ENCODE results near the gene RCOR2. TPM values are rescaled to one million over a fixed set of nuclear protein-coding genes. Genes with fewer than 3 reads are reported as not detected.

RCOR2 gene
- total RNA-seq, 2 experiments from 2014 or later: 0.55 to 0.60 TPM

DNA sequence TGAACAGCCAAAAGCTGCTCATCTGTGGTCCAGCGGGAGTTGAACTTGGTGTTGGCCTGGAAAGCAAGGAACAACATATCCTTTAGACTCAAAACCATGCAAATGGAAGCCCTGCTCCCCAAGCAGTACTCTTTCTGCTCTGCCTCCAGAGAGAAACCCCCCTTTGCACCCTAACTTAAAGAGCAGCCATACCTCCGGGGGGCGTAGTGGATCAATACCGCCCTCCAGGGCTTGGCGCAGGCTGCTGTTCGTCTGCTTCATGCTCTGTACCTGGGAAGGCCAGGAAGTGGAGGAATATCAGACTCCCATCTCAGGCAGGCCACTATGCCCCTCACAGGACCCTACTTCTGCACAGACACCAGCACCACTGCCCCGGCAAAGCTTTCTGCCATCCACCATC is 4.3 kb downstream of the RCOR2 start:
- ATAC-seq: no peak
- DNase-seq: no peak
- Mint-ChIP-seq H3K27me3 (ENCODE audit: low read depth) (peaks cover 8% of the 10 kb centered on the region), H3K4me1 (ENCODE audit: low read depth) (peaks cover 8% of the 10 kb centered on the region), H3K27ac (no peak overlapping the region), H3K4me3 (no peak overlapping the region), H3K9me3 (ENCODE audit: insufficient read depth) (no peaks in the 10 kb centered on the region), H3K36me3 (ENCODE audit: low read depth) (peaks cover 5% of the 10 kb centered on the region)
- ChIA-PET POLR2A (no interaction called here), CTCF (interaction anchor here (1.0 to 2.2 kb wide), 2 partner anchors 74 to 76 kb away, joined by 3 to 10 read pairs; partner anchors contain the start of gene MARK2)

GRCh38 chr11:63911876-63912275 is 5.1 kb downstream of the RCOR2 start:
- ATAC-seq: no peak
- Mint-ChIP-seq H3K36me3 (ENCODE audit: low read depth) (peaks cover 8% of the 10 kb centered on the region), H3K9me3 (ENCODE audit: insufficient read depth) (no peaks in the 10 kb centered on the region), H3K27ac (no peak overlapping the region), H3K4me1 (ENCODE audit: low read depth) (peaks cover 5% of the 10 kb centered on the region), H3K27me3 (ENCODE audit: low read depth) (peaks cover 6% of the 10 kb centered on the region), H3K4me3 (no peak overlapping the region)
- ChIA-PET POLR2A (no interaction called here), CTCF (interaction anchor here (1.0 to 2.2 kb wide), 3 partner anchors 73 to 75 kb away, joined by 3 to 10 read pairs (median 4); partner anchors contain the start of gene MARK2)
- no peak for DNase-seq

DNA sequence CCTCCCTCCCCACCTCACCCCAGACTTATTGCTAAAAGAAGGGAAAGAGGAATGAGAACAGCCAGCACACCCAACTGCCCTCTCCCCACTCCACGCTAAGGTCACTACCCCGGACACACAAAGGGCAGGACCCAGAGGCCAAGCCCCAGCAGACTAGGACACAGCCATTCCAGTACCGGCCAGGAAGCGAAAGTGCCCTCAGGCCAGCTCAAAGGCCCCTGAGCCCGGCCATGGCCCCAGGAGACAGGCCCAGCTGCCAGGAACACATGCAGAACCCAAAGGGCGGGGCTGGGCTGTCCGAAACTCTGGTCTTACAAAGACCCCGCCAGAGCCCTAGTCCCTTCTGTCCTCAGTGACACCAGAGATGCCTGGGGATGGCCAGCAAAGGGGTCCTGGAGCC is 5.5 kb downstream of the RCOR2 start:
- CTCF ChIA-PET: interaction anchor here (1.2 to 1.4 kb wide), 2 partner anchors 34 to 74 kb away, joined by 3 to 4 read pairs; no protein-coding TSS in a partner anchor
- ATAC-seq (no peak), DNase-seq (no peak)
- Mint-ChIP-seq H3K36me3 (ENCODE audit: low read depth) (peaks cover 10% of the 10 kb centered on the region), H3K4me1 (ENCODE audit: low read depth) (peaks cover 6% of the 10 kb centered on the region), H3K27ac (no peak overlapping the region), H3K4me3 (no peak overlapping the region), H3K9me3 (ENCODE audit: insufficient read depth) (no peaks in the 10 kb centered on the region), H3K27me3 (ENCODE audit: low read depth) (peaks cover 5% of the 10 kb centered on the region)
- POLR2A ChIA-PET: interaction anchor here (0.7 kb wide), 1 partner anchor 63 kb away, joined by 3 read pairs; the partner anchor contains the start of gene COX8A

- CTCF ChIA-PET: interaction anchor here (1.2 to 1.9 kb wide), 3 partner anchors 11 to 73 kb away, joined by 3 to 4 read pairs (median 3); no protein-coding TSS in a partner anchor
- H3K27ac Mint-ChIP-seq: no peak overlapping the region
- DNase-seq: no peak
- POLR2A ChIA-PET: no interaction called here
- peaks cover 2% of the 10 kb centered on the region for H3K27me3 Mint-ChIP-seq (ENCODE audit: low read depth)
- peaks cover 14% of the 10 kb centered on the region for H3K36me3 Mint-ChIP-seq (ENCODE audit: low read depth)
- no peaks in the 10 kb centered on the region for H3K9me3 Mint-ChIP-seq (ENCODE audit: insufficient read depth)
- no peak for ATAC-seq
- no peak overlapping the region for H3K4me3 Mint-ChIP-seq
- peaks cover 3% of the 10 kb centered on the region for H3K4me1 Mint-ChIP-seq (ENCODE audit: low read depth)
Observed at GRCh38 chr11:63910675-63911074, 6.3 kb downstream of the RCOR2 start.

- ChIA-PET POLR2A (interaction anchor here (0.6 kb wide), 1 partner anchor 68 kb away, joined by 3 read pairs; no protein-coding TSS in a partner anchor), CTCF (interaction anchor here (1.2 to 1.9 kb wide), 2 partner anchors 10 to 36 kb away, joined by 3 read pairs; no protein-coding TSS in a partner anchor)
- no peak for ATAC-seq
- Mint-ChIP-seq H3K27me3 (ENCODE audit: low read depth) (no peaks in the 10 kb centered on the region), H3K27ac (peak overlapping the region; percentile 28), H3K4me3 (no peak overlapping the region), H3K4me1 (ENCODE audit: low read depth) (peaks cover 3% of the 10 kb centered on the region), H3K9me3 (ENCODE audit: insufficient read depth) (no peaks in the 10 kb centered on the region), H3K36me3 (ENCODE audit: low read depth) (peaks cover 21% of the 10 kb centered on the region)
- DNase-seq: no peak
Observed at GRCh38 chr11:63909591-63910506, 7.1 kb downstream of the RCOR2 start.

DNA sequence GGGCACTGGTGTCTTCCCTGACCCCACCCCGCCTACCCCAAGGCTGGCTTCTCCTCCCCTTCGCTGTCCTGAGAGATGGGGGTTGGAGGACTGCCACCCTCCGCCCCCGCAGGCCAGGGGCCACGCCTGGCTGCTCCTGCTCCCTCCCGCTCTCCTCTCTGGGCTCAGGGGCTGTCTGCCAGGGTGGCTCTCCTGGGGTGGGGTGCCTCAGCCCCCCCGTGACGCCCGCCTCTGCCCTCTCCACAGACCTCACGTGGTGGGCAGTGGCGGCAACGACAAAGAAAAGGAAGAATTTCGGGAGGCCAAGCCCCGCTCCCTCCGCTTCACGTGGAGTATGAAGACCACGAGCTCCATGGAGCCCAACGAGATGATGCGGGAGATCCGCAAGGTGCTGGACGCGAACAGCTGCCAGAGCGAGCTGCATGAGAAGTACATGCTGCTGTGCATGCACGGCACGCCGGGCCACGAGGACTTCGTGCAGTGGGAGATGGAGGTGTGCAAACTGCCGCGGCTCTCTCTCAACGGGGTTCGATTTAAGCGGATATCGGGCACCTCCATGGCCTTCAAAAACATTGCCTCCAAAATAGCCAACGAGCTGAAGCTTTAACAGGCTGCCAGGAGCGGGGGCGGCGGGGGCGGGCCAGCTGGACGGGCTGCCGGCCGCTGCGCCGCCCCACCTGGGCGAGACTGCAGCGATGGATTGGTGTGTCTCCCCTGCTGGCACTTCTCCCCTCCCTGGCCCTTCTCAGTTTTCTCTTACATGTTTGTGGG is 8.1 kb downstream of the RCOR2 start:
- H3K9me3 Mint-ChIP-seq (ENCODE audit: insufficient read depth): no peaks in the 10 kb centered on the region
- peaks cover 3% of the 10 kb centered on the region for H3K4me1 Mint-ChIP-seq (ENCODE audit: low read depth)
- H3K4me3 Mint-ChIP-seq: no peak overlapping the region
- CTCF ChIA-PET: no interaction called here
- ATAC-seq: no peak
- POLR2A ChIA-PET: no interaction called here
- DNase-seq: no peak
- no peak overlapping the region for H3K27ac Mint-ChIP-seq
- H3K36me3 Mint-ChIP-seq (ENCODE audit: low read depth): peaks cover 31% of the 10 kb centered on the region
- no peaks in the 10 kb centered on the region for H3K27me3 Mint-ChIP-seq (ENCODE audit: low read depth)

DNA sequence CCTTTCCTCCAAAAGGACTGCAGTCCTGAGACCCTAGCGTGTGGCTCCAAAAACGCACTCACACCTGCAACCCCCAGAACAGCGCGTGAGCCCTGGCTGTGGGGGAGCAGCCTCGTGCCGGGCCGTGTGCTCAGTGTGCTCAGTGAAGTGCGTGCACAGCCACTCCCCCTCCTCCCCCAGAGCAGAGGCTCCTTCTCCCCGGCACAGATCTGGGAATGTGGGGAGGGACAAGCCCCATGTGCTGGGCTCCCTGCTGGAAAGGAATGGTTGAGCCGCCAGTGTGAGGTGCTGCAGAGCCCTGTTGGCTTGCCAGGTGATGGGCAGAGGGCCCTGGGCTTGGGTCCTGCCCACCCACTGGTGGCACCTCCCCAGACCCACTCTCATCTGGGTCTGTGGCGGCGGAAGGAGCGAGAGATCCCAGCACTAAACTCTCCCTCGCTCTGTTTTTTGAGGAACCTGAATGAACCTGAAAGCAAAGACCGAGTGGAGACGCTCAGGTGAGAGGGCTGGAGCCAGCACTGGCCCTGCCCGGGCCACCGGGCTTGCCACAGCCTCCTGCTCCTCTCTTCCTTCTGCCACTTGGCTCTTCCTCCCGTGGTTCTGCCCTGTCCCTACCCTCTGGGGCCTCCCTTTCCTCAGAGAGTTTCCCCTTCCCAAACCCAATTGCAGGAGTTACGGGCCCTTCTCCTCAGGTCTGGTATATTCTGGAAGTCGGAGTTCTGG is 9.0 kb downstream of the RCOR2 start:
- DNase-seq: no peak
- H3K27ac Mint-ChIP-seq: no peak overlapping the region
- ChIA-PET CTCF (interaction anchor here (1.0 to 1.9 kb wide), 2 partner anchors 37 to 71 kb away, joined by 3 to 44 read pairs; partner anchors contain the start of gene MARK2), POLR2A (no interaction called here)
- H3K27me3 Mint-ChIP-seq (ENCODE audit: low read depth): no peaks in the 10 kb centered on the region
- H3K36me3 Mint-ChIP-seq (ENCODE audit: low read depth): peaks cover 39% of the 10 kb centered on the region
- no peak overlapping the region for H3K4me3 Mint-ChIP-seq
- peaks cover 3% of the 10 kb centered on the region for H3K4me1 Mint-ChIP-seq (ENCODE audit: low read depth)
- ATAC-seq: no peak
- no peaks in the 10 kb centered on the region for H3K9me3 Mint-ChIP-seq (ENCODE audit: insufficient read depth)

DNA sequence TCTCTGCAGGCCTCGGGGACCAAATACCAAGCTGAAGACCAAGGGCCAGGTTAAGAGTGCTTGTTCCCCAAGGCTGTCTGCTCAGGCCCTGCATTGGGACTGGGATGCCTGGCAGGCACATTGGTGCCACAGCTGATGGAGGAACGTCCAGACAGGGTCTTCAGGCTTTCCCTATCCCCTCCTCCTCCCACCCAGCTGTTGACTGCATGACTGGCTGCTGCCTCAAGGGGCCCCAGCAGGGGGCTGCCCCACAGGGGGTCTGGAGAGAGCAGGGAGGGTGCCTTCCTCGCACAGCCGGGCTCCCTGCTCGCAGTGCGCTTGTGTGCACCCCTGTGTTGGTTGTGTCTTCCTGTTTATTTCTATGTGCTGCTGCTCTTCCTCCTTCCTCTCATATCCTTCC is 9.9 kb downstream of the RCOR2 start:
- Mint-ChIP-seq H3K27me3 (ENCODE audit: low read depth) (no peaks in the 10 kb centered on the region), H3K27ac (no peak overlapping the region), H3K4me1 (ENCODE audit: low read depth) (peaks cover 3% of the 10 kb centered on the region), H3K9me3 (ENCODE audit: insufficient read depth) (no peaks in the 10 kb centered on the region), H3K36me3 (ENCODE audit: low read depth) (peaks cover 40% of the 10 kb centered on the region), H3K4me3 (no peak overlapping the region)
- ChIA-PET POLR2A (interaction anchor here (0.8 to 1.5 kb wide), 2 partner anchors 32 to 68 kb away, joined by 3 to 5 read pairs; partner anchors contain the start of genes MARK2 and NAA40), CTCF (interaction anchor here (0.5 to 2.1 kb wide), 13 partner anchors 10 to 112 kb away, joined by 3 to 44 read pairs (median 3); partner anchors contain the start of genes MARK2 and RCOR2)
- DNase-seq (no peak), ATAC-seq (no peak)

DNA sequence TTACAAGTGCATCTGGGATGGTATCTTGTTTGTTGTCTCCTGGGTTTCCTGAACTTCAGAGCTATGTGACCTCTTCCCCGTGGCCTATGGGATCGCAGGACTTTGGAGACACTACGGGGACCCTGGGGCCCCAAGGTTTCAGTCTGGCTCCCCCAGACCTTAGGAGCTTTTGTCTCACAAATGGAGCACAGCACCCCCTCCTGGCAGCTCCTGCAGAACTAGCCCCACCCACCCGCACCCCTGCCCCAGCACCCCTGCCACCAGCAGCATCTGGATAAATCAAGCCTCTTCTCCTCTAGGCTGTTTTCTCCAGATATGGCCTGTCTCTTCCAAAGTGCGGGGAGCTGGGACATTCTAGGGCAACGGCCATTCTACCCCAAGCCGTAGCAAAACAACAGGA is 10.4 kb downstream of the RCOR2 start:
- Mint-ChIP-seq H3K9me3 (ENCODE audit: insufficient read depth) (no peaks in the 10 kb centered on the region), H3K4me1 (ENCODE audit: low read depth) (peaks cover 3% of the 10 kb centered on the region), H3K27ac (peak overlapping the region; percentile 30), H3K36me3 (ENCODE audit: low read depth) (peaks cover 44% of the 10 kb centered on the region), H3K27me3 (ENCODE audit: low read depth) (no peaks in the 10 kb centered on the region), H3K4me3 (no peak overlapping the region)
- ATAC-seq (peak; percentile 32), DNase-seq (peak; percentile 62)
- ChIA-PET CTCF (interaction anchor here (0.5 to 2.1 kb wide), 13 partner anchors 9 to 112 kb away, joined by 3 to 44 read pairs (median 4); partner anchors contain the start of genes MARK2 and RCOR2), POLR2A (interaction anchor here (0.8 to 1.5 kb wide), 2 partner anchors 32 to 68 kb away, joined by 3 to 5 read pairs; partner anchors contain the start of genes MARK2 and NAA40)

GRCh38 chr11:63906087-63906486 is 10.9 kb downstream of the RCOR2 start:
- DNase-seq (no peak), ATAC-seq (no peak)
- Mint-ChIP-seq H3K27ac (no peak overlapping the region), H3K27me3 (ENCODE audit: low read depth) (no peaks in the 10 kb centered on the region), H3K9me3 (ENCODE audit: insufficient read depth) (no peaks in the 10 kb centered on the region), H3K4me1 (ENCODE audit: low read depth) (peaks cover 3% of the 10 kb centered on the region), H3K4me3 (no peak overlapping the region), H3K36me3 (ENCODE audit: low read depth) (peaks cover 47% of the 10 kb centered on the region)
- ChIA-PET POLR2A (interaction anchor here (1.5 kb wide), 1 partner anchor 67 kb away, joined by 5 read pairs; the partner anchor contains the start of gene MARK2), CTCF (interaction anchor here (0.7 to 2.1 kb wide), 10 partner anchors 9 to 69 kb away, joined by 3 to 44 read pairs (median 4); partner anchors contain the start of genes MARK2 and RCOR2)

DNA sequence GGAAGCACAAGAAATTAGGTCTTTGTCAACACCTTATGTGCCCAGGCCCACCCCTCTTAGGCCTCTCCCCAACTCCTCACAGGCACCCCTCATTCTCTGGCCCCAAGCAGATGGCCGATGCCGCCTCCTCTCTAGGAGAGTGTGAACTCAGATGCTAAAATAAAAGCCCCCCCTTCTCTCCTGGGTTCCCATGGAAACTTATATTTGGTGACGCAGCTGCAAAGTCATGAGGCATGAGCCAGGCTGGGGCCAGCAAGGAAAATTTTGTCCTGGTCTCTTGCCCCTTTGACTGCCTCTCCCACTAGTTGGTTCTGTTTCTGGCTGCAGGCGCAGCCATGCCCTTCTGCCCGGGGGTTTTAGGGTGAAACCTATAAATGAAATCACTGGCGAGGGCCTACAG is 11.8 kb downstream of the RCOR2 start:
- H3K4me3 Mint-ChIP-seq: no peak overlapping the region
- ChIA-PET CTCF (interaction anchor here (1.0 to 2.1 kb wide), 2 partner anchors 49 to 68 kb away, joined by 5 to 6 read pairs; no protein-coding TSS in a partner anchor), POLR2A (no interaction called here)
- DNase-seq (no peak), ATAC-seq (no peak)
- no peaks in the 10 kb centered on the region for H3K27me3 Mint-ChIP-seq (ENCODE audit: low read depth)
- no peak overlapping the region for H3K27ac Mint-ChIP-seq
- no peaks in the 10 kb centered on the region for H3K9me3 Mint-ChIP-seq (ENCODE audit: insufficient read depth)
- peaks cover 1% of the 10 kb centered on the region for H3K4me1 Mint-ChIP-seq (ENCODE audit: low read depth)
- H3K36me3 Mint-ChIP-seq (ENCODE audit: low read depth): peaks cover 55% of the 10 kb centered on the region

All from activated CD8-positive, alpha-beta T cell treated with anti-CD3 and anti-CD28 coated beads, Interleukin-2, amount 10 ng/mL, durations not matched to agents 7 days and 5 days (primary cell).